ENCODE data around the gene OR10T2.
"Not testable (repeated sequence)": the region's sequence is repeated elsewhere in the genome, so short reads cannot be mapped to it uniquely, and the experiment has no call there.

Gene OR10T2, protein sequence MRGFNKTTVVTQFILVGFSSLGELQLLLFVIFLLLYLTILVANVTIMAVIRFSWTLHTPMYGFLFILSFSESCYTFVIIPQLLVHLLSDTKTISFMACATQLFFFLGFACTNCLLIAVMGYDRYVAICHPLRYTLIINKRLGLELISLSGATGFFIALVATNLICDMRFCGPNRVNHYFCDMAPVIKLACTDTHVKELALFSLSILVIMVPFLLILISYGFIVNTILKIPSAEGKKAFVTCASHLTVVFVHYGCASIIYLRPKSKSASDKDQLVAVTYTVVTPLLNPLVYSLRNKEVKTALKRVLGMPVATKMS

GRCh38 chr1:158398818-158399514, at the start of gene OR10T2:
TSS of gene OR10T2 (minus strand) at chr1:158399466. CDS start at chr1:158399466, 0 bp downstream.
- no peak for DNase-seq (ENCODE audit: low spot score)

- DNase-seq (ENCODE audit: low spot score): no peak
Observed at GRCh38 chr1:158445376-158445775, 46.1 kb upstream of the OR10T2 start.

DNA sequence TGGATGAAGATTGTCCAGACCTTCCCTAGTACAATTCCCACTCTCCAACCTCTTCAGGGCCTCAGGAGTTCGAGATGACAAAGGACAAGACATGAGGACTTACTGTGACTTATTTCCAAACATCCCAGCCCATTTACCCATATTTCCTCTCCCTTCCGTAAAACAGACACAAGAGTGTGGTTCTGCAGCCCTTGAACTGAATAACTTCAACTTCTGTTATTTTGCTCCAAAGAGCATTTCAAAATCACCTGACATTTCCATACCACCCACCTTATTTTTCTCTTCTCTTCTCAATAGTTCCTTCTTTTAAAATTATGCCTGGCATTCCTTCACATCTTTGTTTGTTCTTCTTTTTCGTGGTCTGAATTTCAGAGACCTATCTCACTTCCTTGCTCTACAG, 35.5 kb upstream of the OR10T2 start:
- no peak for DNase-seq (ENCODE audit: low spot score)

DNA sequence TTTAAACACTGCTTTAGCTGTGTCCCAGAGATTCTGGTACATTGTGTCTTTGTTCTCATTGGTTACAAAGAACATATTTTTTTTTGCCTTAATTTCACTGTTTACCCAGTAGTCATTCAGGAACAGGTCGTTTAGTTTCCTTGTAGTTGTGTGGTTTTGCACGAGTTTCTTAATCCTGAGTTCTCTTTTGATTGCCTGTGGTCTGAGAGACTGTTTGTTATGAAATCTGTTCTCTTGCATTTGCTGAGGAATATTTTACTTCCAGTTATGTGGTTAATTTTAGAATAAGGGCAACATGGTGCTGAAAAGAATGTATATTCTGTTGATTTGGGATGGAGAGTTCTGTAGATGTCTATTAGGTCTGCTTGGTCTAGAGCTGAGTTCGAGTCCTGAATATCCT, 30.9 kb upstream of the OR10T2 start:
- not testable (repeated sequence) for DNase-seq (ENCODE audit: low spot score)

- no peak for DNase-seq (ENCODE audit: low spot score)
Observed at GRCh38 chr1:158426137-158426536, 26.9 kb upstream of the OR10T2 start, which contains the start of gene OR10K2. TSS of gene OR10K2 (minus strand) at chr1:158426237. CDS start at chr1:158420866, 5,371 bp downstream.

GRCh38 chr1:158425027-158425426, 25.8 kb upstream of the OR10T2 start:
- no peak for DNase-seq (ENCODE audit: low spot score)

DNA sequence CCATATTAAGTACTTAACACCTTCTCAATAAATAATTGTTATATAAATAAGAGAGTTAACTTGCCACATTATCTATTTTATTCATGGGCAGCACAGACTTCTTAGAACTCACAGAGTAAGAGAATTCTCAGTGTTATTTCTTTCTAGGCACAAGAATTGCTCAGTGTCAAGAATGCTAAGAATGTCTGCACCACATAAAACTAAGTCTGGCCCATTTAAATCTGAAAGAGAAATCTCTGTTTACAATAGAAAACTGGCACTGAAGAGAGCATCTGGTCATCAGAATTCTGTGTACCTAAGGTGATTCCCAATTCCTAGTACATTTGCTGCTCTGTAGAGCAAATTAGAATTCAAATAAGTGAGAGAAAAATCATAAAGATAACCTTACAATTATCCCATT, 22.9 kb upstream of the OR10T2 start:
- no peak for DNase-seq (ENCODE audit: low spot score)

DNA sequence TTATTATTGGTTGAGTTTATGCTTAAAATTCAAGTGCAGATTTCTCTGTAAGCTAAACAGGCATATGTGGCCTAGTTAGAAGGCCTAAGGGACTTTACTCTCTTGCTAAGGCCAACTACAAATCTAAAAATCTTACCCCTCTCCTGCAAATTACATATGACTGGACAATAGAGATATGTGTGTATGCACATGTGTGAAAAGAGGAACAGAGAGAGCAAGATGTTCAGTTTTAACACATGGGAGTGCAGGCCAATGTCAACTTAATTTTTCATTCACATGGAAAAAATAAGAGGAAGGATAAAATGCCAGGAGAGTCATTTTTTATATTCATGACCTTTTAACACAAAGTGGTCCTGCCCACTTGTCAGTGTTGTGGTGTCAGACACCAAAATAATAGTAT, 18.3 kb upstream of the OR10T2 start:
- no peak for DNase-seq (ENCODE audit: low spot score)

DNA sequence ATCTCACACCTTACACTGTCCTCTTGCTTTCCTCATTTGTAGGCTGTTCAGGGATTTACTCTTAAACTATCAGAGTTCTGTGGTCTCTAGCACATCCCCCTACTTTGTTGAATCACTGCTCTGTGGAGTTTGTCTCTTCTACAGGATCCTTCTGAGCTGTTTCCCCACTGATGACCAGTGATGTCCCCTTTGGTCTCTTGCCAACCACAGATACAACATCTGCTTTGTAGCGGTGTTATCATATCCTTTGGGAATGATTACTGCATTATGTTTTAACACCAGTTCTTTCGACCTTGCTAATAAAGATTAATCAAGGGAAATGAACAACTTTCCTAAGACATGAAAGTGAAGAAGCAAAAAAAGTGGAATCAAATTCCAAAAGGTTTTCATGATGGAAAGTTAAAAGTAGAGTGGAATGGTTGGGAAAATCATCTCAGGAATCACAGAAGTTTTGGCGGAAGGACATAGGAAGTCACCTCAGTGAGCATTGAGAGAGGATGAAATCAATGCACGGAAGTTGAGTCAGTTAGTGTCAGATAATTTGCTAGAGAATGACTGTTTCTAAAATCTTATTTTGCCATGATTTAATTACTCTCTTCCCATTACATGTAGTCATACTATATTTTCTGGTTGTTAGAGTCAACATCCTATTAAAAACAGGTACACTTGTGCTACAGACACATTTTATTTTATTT, 15.5 kb upstream of the OR10T2 start:
- DNase-seq (ENCODE audit: low spot score): no peak

- no peak for DNase-seq (ENCODE audit: low spot score)
Observed at GRCh38 chr1:158407092-158407491, 7.8 kb upstream of the OR10T2 start.

GRCh38 chr1:158400871-158401270, 1.6 kb upstream of the OR10T2 start:
- DNase-seq (ENCODE audit: low spot score): no peak

- DNase-seq (ENCODE audit: low spot score): no peak
Observed at GRCh38 chr1:158396646-158397045, 2.6 kb downstream of the OR10T2 start.

DNA sequence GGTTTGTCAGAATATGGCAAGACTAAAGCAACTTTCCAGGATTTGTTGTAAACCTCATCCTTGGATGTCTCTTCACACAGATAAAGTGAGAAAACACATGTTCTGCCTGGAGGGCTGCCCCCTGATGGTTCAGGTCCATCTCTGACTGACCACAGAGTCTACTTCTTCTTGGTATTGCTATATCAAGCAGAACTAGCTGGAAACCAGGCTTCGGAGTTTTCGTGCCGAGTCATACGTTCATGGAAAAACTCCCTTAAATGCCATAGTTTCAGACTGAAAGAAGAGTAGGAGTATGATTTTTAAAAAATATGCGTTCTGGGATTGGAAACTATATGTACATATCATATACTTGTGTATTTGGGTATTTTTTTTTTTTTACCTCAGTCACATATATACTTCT, 5.8 kb downstream of the OR10T2 start:
- DNase-seq (ENCODE audit: low spot score): no peak

DNA sequence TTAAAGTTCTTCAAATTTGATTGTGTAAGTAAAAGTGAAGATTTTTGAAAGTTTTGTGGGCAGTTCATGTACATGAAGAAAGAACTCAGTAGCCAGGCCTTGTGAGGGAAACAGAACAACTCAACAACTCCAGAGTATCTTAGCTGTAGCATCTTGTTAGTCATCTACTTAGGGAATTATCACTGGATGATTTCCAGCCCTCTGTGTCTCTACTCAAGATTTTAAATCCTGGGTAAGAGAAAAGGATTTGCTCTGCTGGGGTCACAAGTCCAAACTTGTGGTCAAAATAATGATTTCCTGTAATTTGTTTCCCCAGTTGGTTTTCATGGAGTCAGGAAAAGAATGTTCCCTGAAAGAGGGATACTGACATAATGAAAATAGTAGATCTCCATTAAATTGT, 8.2 kb downstream of the OR10T2 start:
- no peak for DNase-seq (ENCODE audit: low spot score)

- DNase-seq (ENCODE audit: low spot score): no peak
Observed at GRCh38 chr1:158390331-158390730, 8.9 kb downstream of the OR10T2 start.

- no peak for DNase-seq (ENCODE audit: low spot score)
Observed at GRCh38 chr1:158374860-158375259, 24.4 kb downstream of the OR10T2 start.

GRCh38 chr1:158374101-158374500, 25.2 kb downstream of the OR10T2 start:
- DNase-seq (ENCODE audit: low spot score): not testable (repeated sequence)

DNA sequence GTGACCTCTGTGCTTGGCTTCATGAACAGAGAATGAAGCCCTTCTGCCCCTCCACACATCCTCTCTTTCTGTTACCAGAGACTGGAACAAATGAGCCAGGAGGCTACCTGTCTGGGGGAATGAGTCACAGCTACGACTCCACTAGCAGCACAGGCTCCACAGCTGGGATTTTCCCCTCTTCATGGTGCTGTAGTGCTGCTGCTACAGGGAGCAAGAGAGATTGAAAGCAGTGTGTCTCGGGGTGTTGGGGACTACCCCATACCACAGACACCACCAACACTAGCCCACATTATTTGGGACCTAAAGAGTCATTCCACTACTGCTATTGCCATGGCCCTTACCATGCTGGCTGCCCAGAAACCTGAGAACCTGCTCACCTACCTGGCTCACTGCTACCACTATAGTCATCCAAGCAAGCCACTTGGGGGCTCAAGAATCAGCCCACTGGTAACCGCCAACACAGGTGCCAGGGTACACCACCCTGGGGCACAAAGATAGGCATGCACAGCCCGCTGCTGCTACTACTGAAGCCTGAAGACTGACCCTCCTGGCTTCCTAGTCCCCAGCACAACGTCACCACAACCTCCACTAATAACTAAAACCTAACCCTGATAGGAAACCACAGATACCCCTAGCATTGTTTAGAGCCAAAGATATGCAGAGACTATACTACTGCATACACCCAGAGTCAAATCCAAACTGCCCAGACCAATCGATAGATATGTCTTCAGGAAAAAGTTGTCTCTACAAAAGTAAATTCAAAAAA, 27.9 kb downstream of the OR10T2 start:
- DNase-seq (ENCODE audit: low spot score): no peak

GRCh38 chr1:158366783-158367182, 32.5 kb downstream of the OR10T2 start:
- no peak for DNase-seq (ENCODE audit: low spot score)

DNA sequence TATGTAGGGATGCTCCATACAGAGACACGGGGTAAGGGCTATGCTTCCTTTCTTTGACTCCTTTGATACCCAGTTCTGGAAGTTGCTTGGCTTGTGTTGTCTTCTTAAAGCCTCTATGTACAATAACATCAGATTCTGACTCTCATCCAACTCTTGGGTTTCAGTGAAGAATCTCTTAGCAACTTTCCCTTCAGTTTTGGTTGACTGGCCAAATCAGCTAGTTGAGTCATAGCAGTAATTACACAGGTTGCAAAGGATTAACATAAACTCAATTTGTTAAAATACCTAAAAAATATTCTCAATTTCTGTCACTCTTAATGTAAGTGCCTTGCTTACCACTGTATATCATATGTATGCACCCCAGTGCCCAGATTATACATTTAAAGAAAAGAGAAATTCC, 36.3 kb downstream of the OR10T2 start:
- DNase-seq (ENCODE audit: low spot score): no peak

DNA sequence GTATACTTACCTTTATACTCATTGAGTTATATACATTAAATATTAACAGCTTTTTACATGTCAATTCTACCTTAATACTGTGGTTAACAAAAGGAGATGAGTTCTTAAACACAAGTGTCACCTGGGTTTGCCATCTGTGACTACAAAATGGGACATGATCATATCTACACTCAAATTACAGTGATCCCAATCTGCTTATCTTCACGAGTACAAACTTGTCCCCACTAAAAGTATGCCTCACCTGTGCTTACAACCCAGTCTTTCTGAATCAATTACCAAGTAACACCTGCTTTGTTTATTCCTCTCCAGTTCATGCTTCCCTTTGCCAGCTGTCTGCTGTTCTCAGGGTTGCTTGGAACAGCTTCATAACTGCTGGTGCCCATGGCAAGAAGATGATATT, 36.8 kb downstream of the OR10T2 start:
- no peak for DNase-seq (ENCODE audit: low spot score)

- no peak for DNase-seq (ENCODE audit: low spot score)
Observed at GRCh38 chr1:158357441-158357840, 41.8 kb downstream of the OR10T2 start.

All from COLO829 (cell line).